Fibroblast of lung (primary cell): ENCODE results near the gene TWSG1.

Experiments
- EZH2 ChIP-seq: IDR thresholded peaks from 2 replicates; pipeline ENCODE4 v1.5.1; 2012; ENCODE audit warnings: low read length, control low read depth, mild to moderate bottlenecking; ENCODE audit errors: missing control alignments
- TF ChIP-seq, protein P1 (sequence below), 2 donors: IDR thresholded peaks in 1 of 2; conservative IDR thresholded peaks in 1 of 2; 1 replicate in 1 of 2; 2 replicates in 1 of 2; pipeline ENCODE4 v1.5.1; 2011 to 2012; ENCODE audit warnings: low read length in 2 of 2, control low read depth in 1 of 2, inconsistent platforms in 1 of 2, low read depth in 1 of 2, mild to moderate bottlenecking in 1 of 2

DNA sequence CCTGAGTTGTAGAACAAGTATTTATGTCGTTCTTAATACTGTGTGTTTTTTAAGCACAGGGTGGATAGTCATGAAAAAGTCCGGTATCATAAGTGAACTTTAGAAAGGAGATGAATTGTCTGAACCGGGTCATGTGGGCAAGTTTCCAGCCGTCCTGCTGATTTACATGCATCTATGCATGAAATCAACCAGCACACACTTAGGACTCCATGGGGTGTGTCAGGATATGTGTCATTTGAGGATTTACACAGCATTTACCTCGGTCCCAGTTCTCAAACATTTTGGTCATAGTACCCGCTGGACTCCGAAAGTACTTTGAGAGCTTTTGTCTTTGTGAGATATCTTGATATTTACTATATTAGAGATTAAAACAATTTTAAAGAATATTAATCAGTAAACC, 47.5 kb upstream of the TWSG1 start:
- TF ChIP-seq, protein P1, sequence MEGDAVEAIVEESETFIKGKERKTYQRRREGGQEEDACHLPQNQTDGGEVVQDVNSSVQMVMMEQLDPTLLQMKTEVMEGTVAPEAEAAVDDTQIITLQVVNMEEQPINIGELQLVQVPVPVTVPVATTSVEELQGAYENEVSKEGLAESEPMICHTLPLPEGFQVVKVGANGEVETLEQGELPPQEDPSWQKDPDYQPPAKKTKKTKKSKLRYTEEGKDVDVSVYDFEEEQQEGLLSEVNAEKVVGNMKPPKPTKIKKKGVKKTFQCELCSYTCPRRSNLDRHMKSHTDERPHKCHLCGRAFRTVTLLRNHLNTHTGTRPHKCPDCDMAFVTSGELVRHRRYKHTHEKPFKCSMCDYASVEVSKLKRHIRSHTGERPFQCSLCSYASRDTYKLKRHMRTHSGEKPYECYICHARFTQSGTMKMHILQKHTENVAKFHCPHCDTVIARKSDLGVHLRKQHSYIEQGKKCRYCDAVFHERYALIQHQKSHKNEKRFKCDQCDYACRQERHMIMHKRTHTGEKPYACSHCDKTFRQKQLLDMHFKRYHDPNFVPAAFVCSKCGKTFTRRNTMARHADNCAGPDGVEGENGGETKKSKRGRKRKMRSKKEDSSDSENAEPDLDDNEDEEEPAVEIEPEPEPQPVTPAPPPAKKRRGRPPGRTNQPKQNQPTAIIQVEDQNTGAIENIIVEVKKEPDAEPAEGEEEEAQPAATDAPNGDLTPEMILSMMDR (conservative IDR thresholded peaks at IDR 0.05 in 1 of 2, IDR thresholded peaks at IDR 0.05 in 1 of 2; ENCODE audit: low read depth in 1 of 2, low read length in 2 of 2) = no peak
- no peak for TF ChIP-seq EZH2
